ENCODE results near the gene TOM1L2. TPM values are rescaled to one million over a fixed set of nuclear protein-coding genes. Genes with fewer than 3 reads are reported as not detected.
"Not testable (repeated sequence)": the region's sequence is repeated elsewhere in the genome, so short reads cannot be mapped to it uniquely, and the experiment has no call there.

TOM1L2 gene
- 27.1 TPM for total RNA-seq

- peak; percentile 100 for DNase-seq
Measured at GRCh38 chr17:17972126-17972951, at the start of gene TOM1L2, which contains the start of gene DRC3. TOM1L2 (minus strand) TSS chr17:17972400; CDS start chr17:17972313, 87 bp downstream. DRC3 (plus strand) TSS chr17:17972862; CDS start chr17:17977599, 4,737 bp downstream.

- DNase-seq, result no peak
Measured at GRCh38 chr17:18021372-18021771, 49.2 kb upstream of the TOM1L2 start.

- DNase-seq, result no peak
Measured at GRCh38 chr17:18020971-18021370, 48.8 kb upstream of the TOM1L2 start.

- no peak for DNase-seq
Measured at GRCh38 chr17:18019838-18020154, 47.6 kb upstream of the TOM1L2 start.

- no peak for DNase-seq
Measured at GRCh38 chr17:18018411-18018921, 46.3 kb upstream of the TOM1L2 start.

GRCh38 chr17:18017958-18018357 is 45.8 kb upstream of the TOM1L2 start:
- no peak for DNase-seq

GRCh38 chr17:18016426-18016825 is 44.2 kb upstream of the TOM1L2 start:
- DNase-seq, result no peak

GRCh38 chr17:18015593-18015992 is 43.4 kb upstream of the TOM1L2 start:
- no peak for DNase-seq

GRCh38 chr17:18014006-18014405 is 41.8 kb upstream of the TOM1L2 start:
- no peak for DNase-seq

- no peak for DNase-seq
Measured at GRCh38 chr17:18011286-18011685, 39.1 kb upstream of the TOM1L2 start.

GRCh38 chr17:18009609-18010420 is 37.6 kb upstream of the TOM1L2 start:
- no peak for DNase-seq

- no peak for DNase-seq
Measured at GRCh38 chr17:18008496-18009268, 36.5 kb upstream of the TOM1L2 start.

GRCh38 chr17:18006495-18007239 is 34.5 kb upstream of the TOM1L2 start:
- DNase-seq, result no peak

GRCh38 chr17:18005496-18005895 is 33.3 kb upstream of the TOM1L2 start:
- DNase-seq, result no peak

GRCh38 chr17:18004884-18005305 is 32.7 kb upstream of the TOM1L2 start:
- DNase-seq, result no peak

GRCh38 chr17:18004345-18004744 is 32.1 kb upstream of the TOM1L2 start:
- no peak for DNase-seq

- no peak for DNase-seq
Measured at GRCh38 chr17:18002171-18002570, 30.0 kb upstream of the TOM1L2 start.

GRCh38 chr17:18000030-18000408 is 27.8 kb upstream of the TOM1L2 start:
- DNase-seq, result no peak

GRCh38 chr17:17999364-18000029 is 27.3 kb upstream of the TOM1L2 start:
- DNase-seq, result no peak

GRCh38 chr17:17998934-17999333 is 26.7 kb upstream of the TOM1L2 start:
- no peak for DNase-seq

- DNase-seq, result not testable (repeated sequence)
Measured at GRCh38 chr17:17995887-17996286, 23.7 kb upstream of the TOM1L2 start.

Measured in skin of body (tissue), 2 donors.